GM12864 (cell line): Measurements from ENCODE around the gene ZNF318.
"Not testable (repeated sequence)": the region's sequence is repeated elsewhere in the genome, so short reads cannot be mapped to it uniquely, and the experiment has no call there.

Experiments
- DNase-seq: peaks from one replicate; pipeline ENCODE4 v3.0.0-alpha.2; 2011; ENCODE audit warnings: low read depth
- H3K4me3 ChIP-seq: 2 replicates; pipeline ENCODE4 v1.5.1; 2011; ENCODE audit warnings: mild to moderate bottlenecking, low read depth, low read length, control low read depth
- TF ChIP-seq, protein P1 (sequence below): IDR thresholded peaks from 2 replicates; pipeline ENCODE4 v1.5.1; 2011; ENCODE audit warnings: low read depth, mild to moderate bottlenecking, moderate library complexity, low read length, control low read depth, inconsistent platforms; ENCODE audit errors: missing control alignments

The ZNF318 gene

GRCh38 chr6:43347444-43347843 is 22.0 kb downstream of the ZNF318 start:
- no peak overlapping the region for H3K4me3 ChIP-seq
- TF ChIP-seq, protein P1, sequence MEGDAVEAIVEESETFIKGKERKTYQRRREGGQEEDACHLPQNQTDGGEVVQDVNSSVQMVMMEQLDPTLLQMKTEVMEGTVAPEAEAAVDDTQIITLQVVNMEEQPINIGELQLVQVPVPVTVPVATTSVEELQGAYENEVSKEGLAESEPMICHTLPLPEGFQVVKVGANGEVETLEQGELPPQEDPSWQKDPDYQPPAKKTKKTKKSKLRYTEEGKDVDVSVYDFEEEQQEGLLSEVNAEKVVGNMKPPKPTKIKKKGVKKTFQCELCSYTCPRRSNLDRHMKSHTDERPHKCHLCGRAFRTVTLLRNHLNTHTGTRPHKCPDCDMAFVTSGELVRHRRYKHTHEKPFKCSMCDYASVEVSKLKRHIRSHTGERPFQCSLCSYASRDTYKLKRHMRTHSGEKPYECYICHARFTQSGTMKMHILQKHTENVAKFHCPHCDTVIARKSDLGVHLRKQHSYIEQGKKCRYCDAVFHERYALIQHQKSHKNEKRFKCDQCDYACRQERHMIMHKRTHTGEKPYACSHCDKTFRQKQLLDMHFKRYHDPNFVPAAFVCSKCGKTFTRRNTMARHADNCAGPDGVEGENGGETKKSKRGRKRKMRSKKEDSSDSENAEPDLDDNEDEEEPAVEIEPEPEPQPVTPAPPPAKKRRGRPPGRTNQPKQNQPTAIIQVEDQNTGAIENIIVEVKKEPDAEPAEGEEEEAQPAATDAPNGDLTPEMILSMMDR, result no peak
- DNase-seq, result no peak

- TF ChIP-seq, protein P1, result no peak
- no peak overlapping the region for H3K4me3 ChIP-seq
- DNase-seq, result no peak
Observed at GRCh38 chr6:43347021-43347420, 22.4 kb downstream of the ZNF318 start.

- not testable (repeated sequence) for H3K4me3 ChIP-seq, DNase-seq
Observed at GRCh38 chr6:43346243-43346642, 23.2 kb downstream of the ZNF318 start.

GRCh38 chr6:43339168-43339567 is 30.3 kb downstream of the ZNF318 start:
- TF ChIP-seq, protein P1, result no peak
- no peak overlapping the region for H3K4me3 ChIP-seq
- DNase-seq, result peak; percentile 56

- H3K4me3 ChIP-seq, result no peak overlapping the region
- TF ChIP-seq, protein P1, result no peak
- peak; percentile 46 for DNase-seq
Observed at GRCh38 chr6:43338243-43338642, 31.2 kb downstream of the ZNF318 start.

- TF ChIP-seq, protein P1, result no peak
- DNase-seq, result no peak
- no peak overlapping the region for H3K4me3 ChIP-seq
Observed at GRCh38 chr6:43336382-43336781, 33.1 kb downstream of the ZNF318 start.

GRCh38 chr6:43335469-43335868 is 34.0 kb downstream of the ZNF318 start:
- DNase-seq, result no peak
- H3K4me3 ChIP-seq, result no peak overlapping the region
- TF ChIP-seq, protein P1, result no peak

- TF ChIP-seq, protein P1, result peak; percentile 31
- no peak overlapping the region for H3K4me3 ChIP-seq
- no peak for DNase-seq
Observed at GRCh38 chr6:43334466-43335095, 34.9 kb downstream of the ZNF318 start.
